IMR-90 (cell line): ENCODE measurements around the gene PPP6R1. TPM values are rescaled to one million over a fixed set of nuclear protein-coding genes. Genes with fewer than 3 reads are reported as not detected.

ENCODE experiments used
- ATAC-seq: fragments of 200-7000 bp; cut with Tn5 transposase; 2 replicates; pipeline ENCODE4 v1.9.1; 2020; ENCODE audit warnings: low read depth, mild to moderate bottlenecking, moderate library complexity
- BruUV-seq: library from RNA; stranded (reverse); fragments of 400-500 nt; replicated peaks from 2 replicates; lab custom pipeline; 2021; lab: Mats Ljungman, UMichigan
- CTCF ChIA-PET: fragments of 300-600 bp; formaldehyde crosslinking; extraction: SDS; loops from one replicate; lab custom pipeline; 2021; ENCODE audit warnings: antibody characterized with exemption; lab: Yijun Ruan, JAX
- POLR2A ChIA-PET: fragments of 300-600 bp; sonication (Branson Sonifier 250); formaldehyde crosslinking; loops from one replicate; lab custom pipeline; 2022; ENCODE audit warnings: antibody characterized with exemption; ENCODE audit not compliant: unreplicated experiment; lab: Charles Lee
- DNase-seq: peaks from one replicate; pipeline ENCODE4 v3.0.0; 2013
- H2AFZ ChIP-seq: replicated peaks from 2 replicates; pipeline ENCODE3; 2013; ENCODE audit warnings: low read length, mild to moderate bottlenecking; ENCODE audit not compliant: poor library complexity
- H2AK5ac ChIP-seq: 2 replicates; pipeline ENCODE4 v1.6.1; 2013; ENCODE audit warnings: low read depth, low read length, inconsistent platforms
- H2AK9ac ChIP-seq: replicated peaks from 2 replicates; pipeline ENCODE3; 2013; ENCODE audit warnings: mild to moderate bottlenecking, low read depth, low read length, moderate library complexity; ENCODE audit not compliant: poor library complexity
- H2BK120ac ChIP-seq: 2 replicates; pipeline ENCODE4 v1.6.1; 2013; ENCODE audit warnings: low read depth, low read length, inconsistent platforms
- H2BK15ac ChIP-seq: 3 replicates; pipeline ENCODE4 v1.6.1; 2013; ENCODE audit warnings: low read depth, low read length, inconsistent platforms
- H2BK20ac ChIP-seq: 2 replicates; pipeline ENCODE4 v1.6.1; 2013; ENCODE audit warnings: low read depth, mild to moderate bottlenecking, inconsistent platforms, low read length, moderate library complexity
- H2BK5ac ChIP-seq: 2 replicates; pipeline ENCODE4 v1.6.1; 2013; ENCODE audit warnings: mild to moderate bottlenecking, low read depth, low read length, inconsistent platforms; ENCODE audit not compliant: poor library complexity, severe bottlenecking
- H3K14ac ChIP-seq: replicated peaks from 2 replicates; pipeline ENCODE4 v1.6.1; 2013; ENCODE audit warnings: low read depth, low read length, inconsistent platforms
- H3K18ac ChIP-seq: 2 replicates; pipeline ENCODE4 v1.6.1; 2013; ENCODE audit warnings: low read depth, low read length, control low read depth
- H3K23ac ChIP-seq: 2 replicates; pipeline ENCODE4 v1.6.1; 2013; ENCODE audit warnings: low read depth, low read length, inconsistent platforms
- H3K27ac ChIP-seq: 2 replicates; pipeline ENCODE4 v1.5.1; 2013; ENCODE audit warnings: mild to moderate bottlenecking, control low read depth, low read length; ENCODE audit not compliant: insufficient read depth
- H3K27me3 ChIP-seq: 2 replicates; pipeline ENCODE4 v1.6.1; 2013; ENCODE audit warnings: low read length; ENCODE audit not compliant: control insufficient read depth, insufficient read depth
- H3K36me3 ChIP-seq: 2 replicates; pipeline ENCODE4 v1.6.1; 2013; ENCODE audit warnings: low read length, mixed read lengths; ENCODE audit not compliant: control insufficient read depth, insufficient read depth
- H3K4ac ChIP-seq: 2 replicates; pipeline ENCODE4 v1.6.1; 2013; ENCODE audit warnings: low read depth, low read length, inconsistent platforms
- H3K4me1 ChIP-seq: 2 replicates; pipeline ENCODE4 v1.6.1; 2013; ENCODE audit warnings: low read length, mixed read lengths; ENCODE audit not compliant: control insufficient read depth, insufficient read depth
- H3K4me2 ChIP-seq: 2 replicates; pipeline ENCODE4 v1.6.1; 2013; ENCODE audit warnings: low read depth, mild to moderate bottlenecking, control low read depth, low read length, moderate library complexity
- H3K4me3 ChIP-seq: 2 replicates; pipeline ENCODE4 v1.5.1; 2013; ENCODE audit warnings: low read depth, mild to moderate bottlenecking, control low read depth, low read length, moderate library complexity; ENCODE audit not compliant: insufficient read depth
- H3K56ac ChIP-seq: 2 replicates; pipeline ENCODE4 v1.6.1; 2013; ENCODE audit warnings: low read length, inconsistent platforms; ENCODE audit not compliant: insufficient read depth; ENCODE audit errors: extremely low read depth
- H3K79me1 ChIP-seq, 2 experiments: 2 replicates each; pipeline ENCODE4 v1.6.1; 2013; ENCODE audit warnings: low read length in 2 of 2, inconsistent platforms in 1 of 2, low read depth in 1 of 2
- H3K9ac ChIP-seq: 2 replicates; pipeline ENCODE4 v1.6.1; 2013; ENCODE audit warnings: low read depth, low read length, control low read depth
- H3K9me1 ChIP-seq: 2 replicates; pipeline ENCODE4 v1.6.1; 2013; ENCODE audit warnings: low read length, inconsistent platforms; ENCODE audit not compliant: insufficient read depth
- H3K9me3 ChIP-seq: 2 replicates; pipeline ENCODE4 v1.6.1; 2013; ENCODE audit warnings: low read length; ENCODE audit not compliant: control insufficient read depth, insufficient read depth
- H4K20me1 ChIP-seq: 2 replicates; pipeline ENCODE4 v1.6.1; 2013; ENCODE audit warnings: low read length, inconsistent platforms; ENCODE audit not compliant: insufficient read depth
- H4K5ac ChIP-seq: 2 replicates; pipeline ENCODE4 v1.6.1; 2013; ENCODE audit warnings: mild to moderate bottlenecking, low read depth, low read length, control low read depth
- H4K8ac ChIP-seq, 2 experiments: 2 replicates each; pipeline ENCODE4 v1.6.1; 2013; ENCODE audit warnings: low read depth in 2 of 2, low read length in 2 of 2, control low read depth in 1 of 2, inconsistent platforms in 1 of 2
- H4K91ac ChIP-seq: 2 replicates; pipeline ENCODE4 v1.6.1; 2013; ENCODE audit warnings: low read depth, low read length, inconsistent platforms; ENCODE audit not compliant: insufficient read depth
- BHLHE40 ChIP-seq: fragments of 150-350 bp; IDR thresholded peaks from 2 replicates; pipeline ENCODE4 v1.6.1; 2016; ENCODE audit warnings: mild to moderate bottlenecking, low read depth, low read length
- CEBPB ChIP-seq: IDR thresholded peaks from 2 replicates; pipeline ENCODE4 v1.6.1; 2012; ENCODE audit warnings: low read depth, low read length, improper control_type of control experiment
- CHD1 ChIP-seq: IDR thresholded peaks from 2 replicates; pipeline ENCODE4 v1.6.1; 2012; ENCODE audit warnings: low read depth, low read length, improper control_type of control experiment
- MAFK ChIP-seq: IDR thresholded peaks from 2 replicates; pipeline ENCODE4 v1.6.1; 2012; ENCODE audit warnings: low read depth, low read length, improper control_type of control experiment
- MAZ ChIP-seq: IDR thresholded peaks from 2 replicates; pipeline ENCODE4 v1.6.1; 2012; ENCODE audit warnings: low read depth, mild to moderate bottlenecking, low read length, improper control_type of control experiment, moderate library complexity, borderline replicate concordance
- MXI1 ChIP-seq: IDR thresholded peaks from 2 replicates; pipeline ENCODE4 v1.6.1; 2012; ENCODE audit warnings: low read depth, mild to moderate bottlenecking, low read length, moderate library complexity, borderline replicate concordance
- NFE2L2 ChIP-seq: fragments of 150-350 bp; IDR thresholded peaks from 2 replicates; pipeline ENCODE4 v1.6.1; 2016; ENCODE audit warnings: low read depth, mild to moderate bottlenecking, low read length
- POLR2A ChIP-seq: IDR thresholded peaks from 2 replicates; pipeline ENCODE4 v1.6.1; 2012; ENCODE audit warnings: mild to moderate bottlenecking, low read depth, low read length
- RAD21 ChIP-seq: IDR thresholded peaks from 2 replicates; pipeline ENCODE4 v1.6.1; 2012; ENCODE audit warnings: low read length, improper control_type of control experiment
- RCOR1 ChIP-seq: IDR thresholded peaks from 2 replicates; pipeline ENCODE4 v1.6.1; 2012; ENCODE audit warnings: mild to moderate bottlenecking, low read length, improper control_type of control experiment; ENCODE audit not compliant: insufficient replicate concordance
- RFX5 ChIP-seq: IDR thresholded peaks from 2 replicates; pipeline ENCODE4 v1.8.0; 2012; ENCODE audit warnings: low read depth, mild to moderate bottlenecking, low read length, moderate library complexity
- SMC3 ChIP-seq: fragments of 150-350 bp; IDR thresholded peaks from 2 replicates; pipeline ENCODE4 v1.6.1; 2016; ENCODE audit warnings: low read depth, mild to moderate bottlenecking, antibody characterized with exemption, low read length, moderate library complexity
- WGBS, 2 experiments: methylation state at CpG; one replicate each; pipeline versions ENCODE4 v1.1.5 to v1.1.7; 2013; ENCODE audit warnings: missing lambda C conversion rate in 2 of 2; ENCODE audit not compliant: insufficient read length in 1 of 2; ENCODE audit errors: extremely low coverage in 2 of 2; 5-methylcytosine and 5-hydroxymethylcytosine counted together
- dilution Hi-C: fragments of 300-500 bp; cut with HindIII; formaldehyde crosslinking; loops from one replicate; pipeline ENCODE4 v1.14.3; 2018; ENCODE audit warnings: low sequenced_read_pairs; ENCODE audit not compliant: unreplicated experiment
- in situ Hi-C: fragments of 300-500 bp; cut with MboI; formaldehyde crosslinking; loops from 3 replicates; pipeline ENCODE4 v1.14.3; 2019; ENCODE audit warnings: low sequenced_read_pairs, inconsistent platforms, mixed read lengths
- intact Hi-C: fragments of 100-400 bp; cut with micrococcal nuclease; formaldehyde crosslinking; loops from 2 replicates; pipeline ENCODE4 v1.10.0; 2022
- polyA plus RNA-seq, 3 experiments: library from polyadenylated mRNA; depleted of rRNA; stranded (reverse); fragments of >200 nt; gene quantifications; 2 replicates each; pipeline ENCODE4 v1.2.3, GENCODE V29; 2012; ENCODE audit warnings: low replicate concordance in 1 of 3
- total RNA-seq: library from RNA; depleted of rRNA; stranded (reverse); fragments of >200 nt; gene quantifications from 2 replicates; pipeline ENCODE4 v1.2.3, GENCODE V29; 2012
- TF ChIP-seq, protein P1 (sequence below): conservative IDR thresholded peaks from 2 replicates; pipeline ENCODE4 v1.5.1; 2012; ENCODE audit warnings: mild to moderate bottlenecking, low read depth, low read length, improper control_type of control experiment
- TF ChIP-seq, protein P2 (sequence below): fragments of 150-350 bp; IDR thresholded peaks from 2 replicates; pipeline ENCODE4 v1.6.1; 2017; ENCODE audit warnings: mild to moderate bottlenecking, antibody characterized with exemption, low read length, low read depth

The PPP6R1 gene
- total and polyA plus RNA-seq, 2 of the 4 experiments (the other 2 are of a cell fraction) = 19.9 to 50.2 TPM

DNA sequence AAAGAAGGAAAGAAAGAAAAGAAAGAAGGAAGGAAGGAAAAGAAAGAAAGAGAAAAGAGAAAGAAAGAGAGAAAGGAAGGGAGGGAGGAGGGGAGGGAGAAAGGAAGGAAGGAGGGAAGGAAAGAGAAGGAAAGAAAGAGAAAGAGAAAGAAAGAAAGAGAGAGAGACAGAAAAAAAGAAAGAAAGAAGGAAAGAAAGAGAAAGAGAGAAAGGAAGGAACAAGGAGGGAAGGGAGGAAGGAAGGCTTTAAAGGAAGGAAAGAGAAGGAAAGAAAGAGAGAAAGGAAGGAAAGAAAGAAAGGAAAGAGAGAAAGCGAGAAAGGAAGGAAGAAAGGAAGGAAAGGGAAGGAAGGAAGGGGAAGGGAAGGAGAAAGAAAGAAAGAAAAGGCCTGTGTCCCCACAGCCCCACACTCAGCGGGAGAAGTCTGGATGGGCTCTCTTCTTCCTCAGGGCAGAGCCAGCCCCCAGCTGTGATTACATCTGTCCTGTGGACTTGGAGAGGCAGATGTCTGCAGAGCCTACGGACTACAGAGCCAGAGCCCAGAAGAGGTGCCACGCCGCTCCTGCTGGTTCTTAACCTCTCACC lies 59.1 kb downstream of the PPP6R1 start:
- no peak overlapping the region for H3K4ac ChIP-seq
- no peak overlapping the region for H4K8ac ChIP-seq
- H3K27me3 ChIP-seq = peaks cover 2% of the 10 kb centered on the region
- no peaks in the 10 kb centered on the region for H3K4me1 ChIP-seq
- H3K36me3 ChIP-seq = no peaks in the 10 kb centered on the region
- in situ Hi-C loops (no loop called here), intact Hi-C loops (no loop called here), dilution Hi-C loops (no loop called here)
- ChIA-PET POLR2A (interaction anchor here (0.6 kb wide), 1 partner anchor 1087 kb away, joined by 3 read pairs; no protein-coding TSS in a partner anchor), CTCF (no interaction called here)
- H3K9me1 ChIP-seq = no peaks in the 10 kb centered on the region; the same call in 1 of the 2 replicates
- no peak overlapping the region for H2BK20ac ChIP-seq
- no peak overlapping the region for H2BK120ac ChIP-seq
- no peak overlapping the region for H3K4me3 ChIP-seq
- H3K9me3 ChIP-seq = no peaks in the 10 kb centered on the region
- WGBS, 2 experiments = no CpG with 5 or more reads among the region's 5 CpGs
- H3K9ac ChIP-seq = no peak overlapping the region
- no peak overlapping the region for H2AK9ac ChIP-seq
- no peaks in the 10 kb centered on the region for H3K79me1 ChIP-seq
- no peak overlapping the region for H3K56ac ChIP-seq
- no peaks in the 10 kb centered on the region for H4K20me1 ChIP-seq
- ATAC-seq (no peak), DNase-seq (no peak)
- no peak overlapping the region for H3K18ac ChIP-seq
- H4K5ac ChIP-seq = no peak overlapping the region
- H3K4me2 ChIP-seq = no peak overlapping the region
- H4K91ac ChIP-seq = no peak overlapping the region
- no peak overlapping the region for H3K23ac ChIP-seq
- no peak overlapping the region for H2AK5ac ChIP-seq
- H2AFZ ChIP-seq = no peak overlapping the region
- TF ChIP-seq RAD21 = no peak
- TF ChIP-seq CHD1 = no peak
- TF ChIP-seq, protein P1, sequence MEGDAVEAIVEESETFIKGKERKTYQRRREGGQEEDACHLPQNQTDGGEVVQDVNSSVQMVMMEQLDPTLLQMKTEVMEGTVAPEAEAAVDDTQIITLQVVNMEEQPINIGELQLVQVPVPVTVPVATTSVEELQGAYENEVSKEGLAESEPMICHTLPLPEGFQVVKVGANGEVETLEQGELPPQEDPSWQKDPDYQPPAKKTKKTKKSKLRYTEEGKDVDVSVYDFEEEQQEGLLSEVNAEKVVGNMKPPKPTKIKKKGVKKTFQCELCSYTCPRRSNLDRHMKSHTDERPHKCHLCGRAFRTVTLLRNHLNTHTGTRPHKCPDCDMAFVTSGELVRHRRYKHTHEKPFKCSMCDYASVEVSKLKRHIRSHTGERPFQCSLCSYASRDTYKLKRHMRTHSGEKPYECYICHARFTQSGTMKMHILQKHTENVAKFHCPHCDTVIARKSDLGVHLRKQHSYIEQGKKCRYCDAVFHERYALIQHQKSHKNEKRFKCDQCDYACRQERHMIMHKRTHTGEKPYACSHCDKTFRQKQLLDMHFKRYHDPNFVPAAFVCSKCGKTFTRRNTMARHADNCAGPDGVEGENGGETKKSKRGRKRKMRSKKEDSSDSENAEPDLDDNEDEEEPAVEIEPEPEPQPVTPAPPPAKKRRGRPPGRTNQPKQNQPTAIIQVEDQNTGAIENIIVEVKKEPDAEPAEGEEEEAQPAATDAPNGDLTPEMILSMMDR = no peak
- no peak for TF ChIP-seq BHLHE40
- TF ChIP-seq, protein P2, sequence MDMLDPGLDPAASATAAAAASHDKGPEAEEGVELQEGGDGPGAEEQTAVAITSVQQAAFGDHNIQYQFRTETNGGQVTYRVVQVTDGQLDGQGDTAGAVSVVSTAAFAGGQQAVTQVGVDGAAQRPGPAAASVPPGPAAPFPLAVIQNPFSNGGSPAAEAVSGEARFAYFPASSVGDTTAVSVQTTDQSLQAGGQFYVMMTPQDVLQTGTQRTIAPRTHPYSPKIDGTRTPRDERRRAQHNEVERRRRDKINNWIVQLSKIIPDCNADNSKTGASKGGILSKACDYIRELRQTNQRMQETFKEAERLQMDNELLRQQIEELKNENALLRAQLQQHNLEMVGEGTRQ = no peak
- TF ChIP-seq MXI1 = no peak
- TF ChIP-seq MAFK = no peak
- TF ChIP-seq CEBPB = no peak
- no peak for TF ChIP-seq RFX5
- no peak for TF ChIP-seq SMC3
- no peak for TF ChIP-seq NFE2L2
- no peak for TF ChIP-seq POLR2A
- TF ChIP-seq RCOR1 = no peak
- TF ChIP-seq MAZ = no peak
- no TSS peak for BruUV-seq
- no peak overlapping the region for H2BK15ac ChIP-seq
- H3K14ac ChIP-seq = no peak overlapping the region
- no peak overlapping the region for H2BK5ac ChIP-seq
- H3K27ac ChIP-seq = no peak overlapping the region
